ENCODE data around the gene TNRC6C.

The TNRC6C gene

GRCh38 chr17:78131172-78132083, 172.9 kb downstream of the TNRC6C start:
- H3K4me3 ChIP-seq (ENCODE audit: low read depth, low read length): no peak overlapping the region
- TF ChIP-seq CTCF (IDR thresholded peaks at IDR 0.05; ENCODE audit: control insufficient read depth, extremely low read depth, insufficient read depth): no peak
- no peak for DNase-seq (ENCODE audit: low read depth)

DNA sequence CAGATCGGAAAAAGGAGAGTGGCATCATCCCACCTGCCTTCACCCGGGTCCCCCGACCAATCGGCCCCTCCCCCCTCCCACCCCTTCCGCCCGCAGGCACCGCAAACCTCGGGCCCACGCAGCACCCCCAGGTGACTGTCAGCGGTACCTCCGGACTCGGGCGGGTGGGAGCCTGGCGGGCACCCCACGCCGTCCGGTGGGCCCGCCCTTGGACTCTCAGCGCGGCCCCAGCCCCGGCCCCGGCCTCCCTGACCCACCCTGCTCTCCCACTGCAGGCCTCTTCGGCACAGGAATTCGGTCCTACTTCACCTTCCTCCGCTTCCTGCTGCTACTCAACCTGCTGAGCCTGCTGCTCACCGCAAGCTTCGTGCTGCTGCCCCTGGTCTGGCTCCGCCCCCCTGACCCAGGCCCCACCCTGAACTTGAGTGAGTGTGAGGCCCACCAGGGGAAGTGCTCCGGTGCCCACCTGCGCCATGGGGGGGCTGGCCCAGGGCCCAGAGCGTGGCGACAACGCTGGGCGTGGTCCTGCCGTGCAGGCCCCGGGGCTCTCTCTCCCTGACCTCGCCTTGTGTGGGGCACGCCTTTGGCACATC, 173.7 kb downstream of the TNRC6C start:
- H3K4me3 ChIP-seq (ENCODE audit: low read depth, low read length): no peak overlapping the region
- DNase-seq (ENCODE audit: low read depth): no peak
- no peak for TF ChIP-seq CTCF (IDR thresholded peaks at IDR 0.05; ENCODE audit: control insufficient read depth, extremely low read depth, insufficient read depth)

- TF ChIP-seq CTCF (IDR thresholded peaks at IDR 0.05; ENCODE audit: control insufficient read depth, extremely low read depth, insufficient read depth): no peak
- no peak for DNase-seq (ENCODE audit: low read depth)
- no peak overlapping the region for H3K4me3 ChIP-seq (ENCODE audit: low read depth, low read length)
Observed at GRCh38 chr17:78132767-78133178, 174.3 kb downstream of the TNRC6C start.

DNA sequence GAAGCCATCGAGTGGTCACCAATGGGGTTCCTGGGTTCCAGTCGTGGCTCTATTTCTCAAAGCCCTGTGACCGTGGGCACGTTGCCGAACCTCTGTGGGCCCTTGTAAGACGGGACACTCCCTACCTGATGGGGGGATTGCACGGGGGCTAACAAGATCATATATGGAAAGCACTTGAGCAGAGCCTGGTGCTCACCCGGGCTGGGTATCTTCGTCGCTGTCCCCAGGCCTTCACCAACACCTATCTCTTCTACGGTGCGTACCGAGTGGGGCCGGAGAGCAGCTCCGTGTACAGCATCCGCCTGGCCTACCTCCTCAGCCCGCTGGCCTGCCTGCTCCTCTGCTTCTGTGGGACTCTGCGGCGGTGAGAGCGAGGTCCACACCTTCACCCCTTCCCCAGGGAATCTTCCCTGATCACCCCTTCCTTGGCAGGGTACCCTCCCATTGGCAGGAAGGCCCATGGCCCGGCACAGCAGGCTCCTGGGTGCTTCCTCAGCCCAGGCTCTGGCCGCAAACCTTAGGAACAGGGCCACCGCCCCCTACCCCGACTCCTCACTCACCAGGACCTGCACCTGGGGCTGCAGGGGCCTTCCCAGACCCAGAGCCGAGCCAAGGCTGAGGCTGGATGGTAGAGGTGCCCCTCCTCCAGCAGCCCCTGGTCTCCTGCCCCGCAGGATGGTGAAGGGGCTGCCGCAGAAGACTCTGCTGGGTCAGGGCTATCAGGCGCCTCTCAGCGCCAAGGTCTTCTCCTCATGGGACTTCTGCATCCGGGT, 174.9 kb downstream of the TNRC6C start:
- TF ChIP-seq CTCF (IDR thresholded peaks at IDR 0.05; ENCODE audit: control insufficient read depth, extremely low read depth, insufficient read depth): no peak
- H3K4me3 ChIP-seq (ENCODE audit: low read depth, low read length): no peak overlapping the region
- no peak for DNase-seq (ENCODE audit: low read depth)

DNA sequence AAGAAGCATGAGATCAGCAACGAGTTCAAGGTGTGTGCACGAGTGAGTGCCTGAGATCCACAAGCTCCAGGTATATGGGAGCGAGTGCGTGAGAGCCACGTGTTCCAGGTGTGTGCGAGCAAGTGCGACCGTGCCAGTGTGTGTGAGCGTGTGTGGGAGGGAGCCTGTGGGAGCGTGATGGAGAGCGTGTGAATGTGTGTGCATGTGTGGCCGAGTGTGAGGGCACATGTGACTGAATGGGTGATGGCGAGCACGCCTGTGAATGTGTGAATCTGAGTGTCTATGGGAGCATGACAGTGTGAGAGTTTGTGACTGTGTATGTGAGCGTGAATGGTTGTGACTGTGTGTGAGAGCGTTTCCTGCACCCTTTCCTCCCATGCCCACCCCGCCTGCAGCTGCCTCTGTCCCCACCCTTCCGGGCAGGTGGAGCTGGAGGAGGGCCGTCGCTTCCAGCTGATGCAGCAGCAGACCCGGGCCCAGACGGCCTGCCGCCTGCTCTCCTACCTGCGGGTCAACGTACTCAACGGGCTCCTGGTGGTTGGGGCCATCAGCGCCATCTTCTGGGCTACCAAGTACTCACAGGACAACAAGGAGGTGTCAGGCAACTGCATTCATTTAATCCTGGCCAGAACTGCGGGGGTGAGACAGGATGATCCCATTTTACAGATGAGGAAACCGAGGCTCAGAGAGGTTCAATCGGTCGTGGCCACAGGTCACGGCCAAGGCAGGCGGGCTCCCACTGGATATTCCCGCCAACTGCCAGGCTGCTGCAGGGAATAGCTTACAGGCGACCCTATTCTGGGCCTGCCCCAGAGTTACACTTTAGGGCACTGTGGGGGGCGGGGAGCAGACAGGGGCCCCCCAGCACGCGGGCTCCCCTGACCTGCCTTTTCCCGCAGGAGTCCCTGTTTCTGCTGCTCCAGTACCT, 175.7 kb downstream of the TNRC6C start:
- peak; percentile 53 for TF ChIP-seq CTCF (IDR thresholded peaks at IDR 0.05; ENCODE audit: control insufficient read depth, extremely low read depth, insufficient read depth)
- DNase-seq (ENCODE audit: low read depth): no peak
- no peak overlapping the region for H3K4me3 ChIP-seq (ENCODE audit: low read depth, low read length)

- no peak for DNase-seq (ENCODE audit: low read depth)
- no peak for TF ChIP-seq CTCF (IDR thresholded peaks at IDR 0.05; ENCODE audit: control insufficient read depth, extremely low read depth, insufficient read depth)
- no peak overlapping the region for H3K4me3 ChIP-seq (ENCODE audit: low read depth, low read length)
Observed at GRCh38 chr17:78134899-78135385, 176.4 kb downstream of the TNRC6C start.

Data from LNCaP clone FGC (cell line).